Choroid plexus epithelial cell (primary cell): ENCODE data around the gene POU2F3.

Experiments used
- DNase-seq: peaks from one replicate; pipeline ENCODE4 v3.0.0-alpha.2; 2010; ENCODE audit warnings: low read depth
- H3K4me3 ChIP-seq: 2 replicates; pipeline ENCODE4 v1.5.1; 2011; ENCODE audit warnings: low read depth, mild to moderate bottlenecking, control low read depth, low read length, moderate library complexity
- CTCF ChIP-seq: conservative IDR thresholded peaks from 2 replicates; pipeline ENCODE4 v1.5.1; 2011; ENCODE audit warnings: low read depth, mild to moderate bottlenecking, control low read depth, inconsistent platforms, low read length, moderate library complexity

The POU2F3 gene

DNA sequence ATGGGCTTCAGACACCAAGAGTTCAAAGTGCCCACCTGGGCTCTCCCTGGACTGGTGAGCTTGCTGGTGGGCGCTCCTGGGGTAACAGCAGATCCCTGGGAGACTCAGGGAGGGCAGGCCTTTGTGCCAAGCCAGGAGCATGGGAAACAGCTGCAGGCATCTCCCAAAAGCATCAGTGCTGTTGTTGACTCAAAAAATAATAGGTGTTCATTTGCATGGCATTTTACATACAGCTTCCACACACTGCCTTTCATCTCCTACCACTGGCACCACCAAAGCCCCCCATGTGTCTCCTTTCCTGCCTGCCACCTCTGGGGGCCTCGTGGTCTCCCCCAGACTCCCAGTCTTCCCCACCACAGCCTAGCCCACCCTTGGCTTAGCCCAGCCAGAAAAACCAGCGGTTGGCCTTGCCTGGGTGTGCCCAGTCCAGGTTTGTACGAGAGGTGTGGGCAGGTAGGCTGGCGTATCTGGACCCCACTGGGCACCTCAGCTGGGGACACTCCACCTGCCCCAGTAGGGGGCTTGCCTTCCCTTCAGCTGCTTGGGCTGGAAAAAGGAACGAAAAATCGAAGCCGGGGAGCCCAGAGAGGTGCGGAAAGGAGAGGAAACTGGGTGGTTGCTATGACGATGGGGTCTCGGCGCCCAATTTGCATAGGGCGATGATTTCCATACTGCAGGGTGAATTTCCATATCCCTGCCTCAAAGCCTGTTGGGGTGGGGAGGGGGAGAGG is 15.0 kb downstream of the POU2F3 start:
- H3K4me3 ChIP-seq = no peak overlapping the region
- no peak for TF ChIP-seq CTCF

DNA sequence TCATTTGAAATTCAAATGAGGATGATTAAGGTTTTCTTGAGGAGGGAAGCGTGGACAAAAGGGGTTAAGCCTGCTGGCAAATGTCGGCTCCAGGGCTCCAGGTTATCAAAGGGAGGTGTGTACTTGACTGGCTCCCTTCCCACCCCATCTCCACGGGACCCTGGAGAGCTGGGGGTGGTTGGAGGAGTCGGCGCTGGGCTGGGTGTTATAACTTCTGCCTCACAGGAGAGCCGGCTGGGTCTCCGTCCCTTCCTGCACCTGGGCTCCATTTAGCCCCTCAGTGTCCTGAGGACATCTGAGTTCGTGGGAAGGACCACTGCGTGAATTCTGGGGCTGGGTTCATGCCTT is 15.6 kb downstream of the POU2F3 start:
- no peak for DNase-seq
- no peak overlapping the region for H3K4me3 ChIP-seq
- no peak for TF ChIP-seq CTCF

More for the DNA sequence above, 15.0 kb downstream of the POU2F3 start:
- no peak for DNase-seq

DNA sequence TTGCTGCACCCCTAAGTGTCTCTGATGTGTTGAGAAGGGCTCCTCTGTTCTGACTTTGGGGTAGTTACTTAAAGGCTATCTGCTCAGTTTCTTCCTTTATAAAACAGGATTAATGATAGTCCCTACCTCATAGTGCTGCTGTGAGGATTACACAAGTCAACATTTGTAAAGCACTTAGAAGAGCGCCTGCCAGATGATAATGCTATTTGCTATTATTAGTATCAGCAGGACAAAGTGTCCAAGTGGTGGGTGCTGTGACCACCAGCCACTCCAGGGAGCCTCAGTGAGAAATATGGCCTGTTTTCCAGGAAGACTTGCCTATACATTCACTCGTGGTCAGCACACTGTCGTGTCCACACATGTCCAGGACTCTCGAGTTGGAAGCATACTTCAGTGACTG is 16.2 kb downstream of the POU2F3 start:
- no peak for TF ChIP-seq CTCF
- no peak for DNase-seq
- H3K4me3 ChIP-seq = no peak overlapping the region

DNA sequence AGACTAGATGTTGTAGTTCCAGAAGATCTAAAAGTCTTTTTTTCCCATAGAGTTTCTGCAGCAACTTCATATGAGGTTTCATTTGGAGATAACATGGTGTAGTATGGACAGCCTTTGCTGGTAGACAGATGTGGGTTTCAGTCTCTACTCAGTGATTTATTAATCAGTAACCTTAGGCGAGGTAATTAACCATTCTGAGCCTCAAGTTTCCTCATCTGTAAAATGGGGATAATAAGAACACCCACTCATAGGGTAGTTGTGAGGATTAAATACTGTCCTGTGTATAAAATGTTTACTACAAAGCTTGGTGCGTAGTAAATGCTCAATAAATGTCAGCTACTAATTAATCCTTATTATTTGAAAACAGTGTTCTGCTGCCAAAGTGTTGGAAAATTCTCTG is 16.8 kb downstream of the POU2F3 start:
- no peak for TF ChIP-seq CTCF
- DNase-seq = no peak

DNA sequence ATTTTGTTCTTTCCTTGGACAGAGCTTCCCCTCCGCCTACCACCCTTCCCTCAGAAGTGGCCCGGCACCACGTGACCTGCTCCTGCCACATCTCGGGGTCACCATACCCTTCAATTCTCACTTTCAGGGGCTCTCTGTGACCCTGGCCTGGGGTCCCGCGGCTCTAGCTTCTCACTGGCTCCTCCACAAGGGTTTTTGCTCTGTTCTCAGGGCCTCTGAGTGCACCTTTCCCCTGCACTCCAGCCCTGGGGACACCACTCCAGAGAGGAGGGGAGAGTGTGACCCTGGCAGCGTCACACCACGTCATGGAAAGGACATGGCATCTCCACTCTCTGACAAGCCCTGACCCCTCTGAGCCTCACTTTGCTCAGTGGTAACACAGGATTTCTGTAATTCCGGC is 17.4 kb downstream of the POU2F3 start:
- TF ChIP-seq CTCF = no peak
- no peak overlapping the region for H3K4me3 ChIP-seq
- no peak for DNase-seq

More for the DNA sequence above, 16.8 kb downstream of the POU2F3 start:
- no peak overlapping the region for H3K4me3 ChIP-seq

DNA sequence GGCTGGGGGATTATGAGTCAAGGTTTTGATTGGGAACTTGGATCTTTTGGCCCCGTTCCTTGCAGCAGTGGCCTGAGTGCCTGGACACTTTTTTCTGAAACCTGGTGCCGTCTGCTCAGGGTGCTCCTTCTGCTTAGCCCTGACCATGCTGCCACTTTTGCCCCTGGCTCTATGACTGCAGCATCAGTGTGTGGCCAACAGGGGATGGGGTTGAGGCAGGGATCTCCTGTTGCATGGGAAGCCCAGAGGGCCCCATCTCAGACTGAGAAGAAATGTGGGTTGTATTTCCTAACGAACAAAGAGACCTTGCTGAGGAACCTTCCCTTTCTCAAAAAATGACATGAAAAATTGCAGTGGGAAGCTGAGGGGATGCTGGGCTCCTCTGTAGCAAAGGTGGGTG is 18.7 kb downstream of the POU2F3 start:
- TF ChIP-seq CTCF = no peak
- DNase-seq = no peak

GRCh38 chr11:120259241-120259640 is 19.3 kb downstream of the POU2F3 start:
- DNase-seq = no peak
- no peak overlapping the region for H3K4me3 ChIP-seq
- no peak for TF ChIP-seq CTCF

More for the DNA sequence above, 18.7 kb downstream of the POU2F3 start:
- H3K4me3 ChIP-seq = no peak overlapping the region
